NCI-H1417 (cell line): ENCODE measurements around the gene KCNIP4.

Experiments
- DNase-seq, 3 experiments: peaks; one replicate each; lab custom pipeline; 2025; lab: John Stamatoyannopoulos, UW

KCNIP4 gene

DNA sequence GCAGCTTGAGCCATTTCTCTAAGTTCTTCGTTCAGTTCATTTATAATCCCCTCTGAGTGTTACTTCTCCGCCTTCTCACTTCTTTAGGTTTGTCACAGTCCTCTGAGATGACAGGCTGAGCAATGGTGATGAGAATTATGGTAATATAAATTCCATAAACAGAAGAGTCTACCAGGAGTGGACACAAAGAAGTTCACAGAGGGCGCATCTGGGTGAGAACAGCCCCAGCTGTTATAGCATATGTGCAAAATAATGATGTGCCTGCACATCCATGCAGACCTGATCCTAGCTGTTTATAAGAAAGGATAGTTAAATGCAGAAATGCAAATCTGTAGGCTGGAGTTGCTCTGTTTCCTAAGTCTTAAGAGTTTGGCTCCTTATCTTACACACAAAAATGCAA, 377.5 kb downstream of the KCNIP4 start:
- DNase-seq, result no peak

DNA sequence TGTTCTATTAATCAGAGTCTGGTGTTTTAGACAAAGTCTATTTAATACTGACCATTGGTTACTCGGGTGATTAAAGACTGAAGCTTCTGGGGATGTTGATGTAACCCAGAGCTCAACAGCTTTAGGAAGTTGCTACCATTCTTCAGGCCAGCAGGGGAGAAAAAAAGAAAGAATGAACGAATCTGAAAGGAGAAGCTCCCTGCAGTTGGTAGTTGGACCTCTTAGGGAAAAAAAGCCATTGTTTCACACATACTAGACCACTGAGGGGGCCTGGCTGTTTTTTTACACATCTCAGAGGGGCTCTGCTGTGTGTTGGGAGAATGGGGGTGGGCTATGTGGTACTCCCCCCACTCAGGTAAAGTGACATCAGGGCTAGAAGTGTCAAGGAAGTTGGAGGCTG, 378.9 kb downstream of the KCNIP4 start:
- no peak for DNase-seq

DNA sequence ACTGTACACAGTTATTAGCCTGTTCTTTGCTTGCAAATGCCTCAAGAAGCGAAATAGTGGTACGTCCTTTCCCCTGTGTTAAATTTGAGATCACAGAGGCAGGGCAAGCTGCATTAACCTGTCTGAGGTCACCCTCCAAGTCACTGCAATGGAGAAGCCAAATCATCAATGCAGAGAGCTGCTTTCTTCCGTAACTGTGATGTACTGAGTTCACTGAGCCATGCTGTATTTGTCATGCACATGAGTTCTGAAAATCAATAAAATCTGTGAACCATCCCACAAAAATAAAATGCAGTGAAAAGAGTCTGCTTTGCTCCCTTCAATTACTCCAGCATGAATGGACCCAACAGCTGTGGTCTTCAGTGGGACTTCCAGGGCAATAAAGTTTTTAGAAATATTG, 393.5 kb downstream of the KCNIP4 start:
- DNase-seq, result no peak

DNA sequence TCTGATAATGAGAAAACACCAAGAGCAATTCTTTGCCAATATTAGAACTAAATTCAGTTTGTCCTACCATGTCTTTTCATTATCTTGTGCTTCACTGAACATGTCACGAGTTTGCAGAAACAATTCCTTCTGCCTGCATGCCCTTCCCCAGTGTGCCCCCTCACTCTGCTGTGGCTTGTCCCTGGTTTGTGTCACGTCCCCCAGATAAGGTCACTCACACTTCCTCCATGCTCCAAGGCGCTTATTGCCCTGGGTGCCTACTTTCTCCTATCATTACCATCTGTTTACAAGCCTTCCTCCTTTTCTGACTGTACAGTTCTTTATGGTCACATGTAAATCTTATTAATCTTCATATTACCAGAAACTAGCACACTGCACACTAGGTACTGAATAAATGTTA, 394.1 kb downstream of the KCNIP4 start:
- DNase-seq, result no peak

DNA sequence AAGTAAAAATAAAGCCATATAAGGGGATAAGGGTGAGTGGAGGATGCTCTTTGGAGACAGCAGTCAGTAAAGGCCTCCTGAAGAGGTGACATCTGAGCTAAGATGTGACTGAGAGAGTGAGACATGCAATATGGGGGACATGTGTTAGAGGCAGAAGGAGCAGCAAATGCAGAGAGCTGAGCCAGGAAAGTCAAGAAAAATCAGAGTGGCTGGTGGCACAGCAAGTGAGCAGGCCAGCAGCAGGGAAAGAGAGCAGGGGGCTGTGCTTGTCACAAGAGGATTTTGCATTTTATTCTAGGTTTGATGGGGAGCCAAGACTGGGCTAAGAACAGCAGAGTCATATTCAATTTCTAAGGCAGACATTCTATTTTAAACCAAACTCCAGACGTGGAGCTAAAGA, 394.5 kb downstream of the KCNIP4 start:
- no peak for DNase-seq

DNA sequence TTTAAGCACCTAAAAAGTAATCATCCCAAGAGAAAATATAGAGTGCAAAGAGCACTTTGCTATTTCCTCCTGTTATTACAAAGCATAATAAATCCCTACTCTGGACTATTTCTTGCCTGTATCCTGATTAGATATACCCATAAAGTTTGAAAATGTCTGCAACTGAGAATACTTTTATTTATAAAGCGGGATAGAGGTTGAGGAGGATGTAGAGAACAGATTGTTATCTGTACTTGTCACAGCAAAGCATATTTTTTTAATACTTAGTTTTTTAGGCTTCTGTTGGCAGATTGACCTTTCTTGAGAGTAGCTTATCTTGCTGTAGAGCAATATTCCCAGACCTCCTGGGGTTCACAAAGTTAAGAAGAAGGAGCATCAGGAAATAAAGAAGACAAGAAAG, 396.1 kb downstream of the KCNIP4 start:
- DNase-seq, result no peak

DNA sequence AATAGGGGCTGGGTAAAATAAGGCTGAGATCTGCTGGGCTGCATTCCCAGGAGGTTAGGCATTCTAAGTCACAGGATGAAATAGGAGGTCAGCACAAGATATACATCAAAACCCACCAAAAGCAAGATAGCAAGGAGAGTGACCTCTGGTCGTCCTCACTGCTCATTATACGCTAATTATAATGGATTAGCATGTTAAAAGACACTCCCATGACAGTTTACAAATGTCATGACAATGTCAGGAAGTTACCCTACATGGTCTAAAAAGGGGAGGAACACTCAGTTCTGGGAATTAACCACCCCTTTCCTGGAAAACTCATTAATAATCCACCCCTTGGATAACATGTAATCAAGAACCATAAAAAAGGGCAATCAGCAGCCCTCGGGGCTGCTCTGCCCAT, 403.6 kb downstream of the KCNIP4 start:
- no peak for DNase-seq

DNA sequence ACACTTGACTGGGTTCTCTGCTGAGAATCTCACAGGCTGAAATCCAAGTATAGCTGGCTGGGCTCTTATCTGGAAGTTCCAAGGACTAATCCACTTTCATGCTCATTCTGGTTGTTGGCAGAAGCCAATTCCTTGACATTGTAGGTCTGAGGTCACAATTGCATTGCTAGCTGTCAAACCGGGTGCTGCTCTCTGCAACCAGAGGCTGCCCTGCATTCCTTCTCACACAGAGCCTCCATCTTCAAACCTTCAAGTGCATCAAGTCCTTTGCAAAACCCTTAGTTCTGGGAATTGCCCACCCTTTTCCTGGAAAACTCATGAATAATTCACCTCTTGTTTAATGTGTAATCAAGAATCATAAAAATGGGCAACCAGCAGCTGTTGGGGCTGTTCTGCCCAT, 404.2 kb downstream of the KCNIP4 start:
- no peak for DNase-seq

DNA sequence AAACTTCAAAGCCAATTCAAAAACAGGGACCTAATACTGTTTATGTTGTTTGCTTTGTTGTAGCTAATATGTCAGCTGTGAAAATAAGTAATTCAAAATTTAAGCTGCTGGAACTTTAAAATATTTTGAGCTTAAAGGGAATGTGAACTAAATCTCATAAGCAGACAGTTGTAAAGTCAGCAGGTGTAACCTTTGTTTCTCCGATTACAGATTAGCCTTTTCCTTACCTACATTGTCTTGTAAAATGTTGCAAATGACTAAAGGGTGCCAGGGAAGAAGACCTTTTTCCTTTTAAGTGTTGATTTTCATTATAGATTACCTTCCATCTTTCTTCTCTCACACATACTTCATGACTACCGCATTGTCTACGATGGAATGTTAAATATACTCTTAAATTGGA, 405.1 kb downstream of the KCNIP4 start:
- DNase-seq, result no peak

DNA sequence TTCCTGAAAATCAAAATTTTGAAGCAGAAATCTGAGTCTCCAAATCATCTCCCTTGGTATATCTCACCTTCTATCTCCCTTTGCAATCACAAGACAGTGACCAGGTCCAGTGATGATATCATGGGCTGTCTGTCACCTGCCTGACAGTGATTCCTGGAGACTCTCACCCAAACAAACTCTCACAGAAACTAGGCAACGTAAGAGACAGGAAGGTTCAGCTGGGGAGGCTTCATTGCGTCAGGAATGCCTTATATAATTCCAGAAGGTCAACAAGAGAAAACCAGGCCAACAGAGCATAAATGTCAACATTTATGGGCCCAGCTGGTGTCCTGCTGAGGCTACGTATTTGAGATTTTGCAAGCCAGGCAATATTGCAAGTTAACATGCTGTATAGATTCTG, 412.7 kb downstream of the KCNIP4 start:
- peak in 1 of 3 experiments; percentile 13 for DNase-seq

DNA sequence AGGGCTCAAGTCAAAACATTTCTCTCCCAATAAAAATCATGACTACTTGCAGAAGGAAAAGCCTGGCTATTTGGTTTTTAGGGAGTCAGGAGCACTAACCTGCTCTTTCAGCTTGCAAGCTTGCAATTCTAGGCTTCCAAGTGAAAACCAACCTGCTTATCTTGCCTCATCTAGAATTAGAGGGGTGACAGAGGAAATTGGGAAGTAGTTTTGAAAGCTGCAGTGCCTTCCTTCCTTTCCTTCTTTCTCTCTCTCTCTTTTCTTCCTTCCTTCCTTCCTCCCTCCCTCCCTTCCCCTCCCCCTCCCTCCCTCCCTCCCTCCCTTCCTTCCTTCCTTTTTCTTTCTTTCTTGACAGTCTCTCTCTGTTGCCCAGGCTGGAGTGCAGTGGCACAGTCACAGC, 417.5 kb downstream of the KCNIP4 start:
- no peak for DNase-seq

DNA sequence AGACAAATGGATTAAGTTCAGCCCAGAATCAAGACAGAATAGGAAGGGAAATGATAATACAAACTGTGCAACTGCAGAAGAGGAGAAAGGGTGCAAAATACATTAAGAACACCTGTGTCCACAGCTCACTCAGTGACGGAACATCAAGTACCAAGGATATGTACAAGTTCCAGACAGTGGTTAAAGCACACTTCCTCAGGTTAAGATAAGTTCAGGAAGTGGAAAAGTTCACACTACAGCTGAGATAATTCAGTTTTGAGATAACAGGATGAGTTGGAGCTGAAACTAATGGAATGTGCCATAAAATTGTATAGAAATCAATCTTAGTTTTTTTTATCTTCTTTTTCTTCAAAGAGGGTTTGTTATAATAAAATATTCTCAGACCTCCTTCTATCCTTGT, 419.4 kb downstream of the KCNIP4 start:
- DNase-seq, result no peak

DNA sequence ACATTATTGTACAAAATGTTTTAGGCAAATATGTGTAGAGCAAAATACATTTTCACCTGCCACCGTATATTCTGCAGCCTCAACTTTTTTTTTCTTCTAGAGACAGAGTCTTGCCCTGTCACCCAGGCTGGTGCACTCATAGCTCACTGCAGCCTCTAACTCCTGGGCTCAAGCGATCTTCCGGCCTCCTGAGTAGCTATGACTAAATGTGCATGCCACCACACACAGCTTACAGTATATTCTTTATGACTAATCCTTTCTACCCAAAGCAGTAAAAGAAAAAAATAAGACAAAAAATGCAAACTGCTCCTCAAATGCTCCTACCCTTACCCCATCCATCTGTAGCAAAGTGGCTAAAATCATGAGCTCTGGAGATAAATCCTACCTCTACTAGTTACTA, 426.3 kb downstream of the KCNIP4 start:
- no peak for DNase-seq

DNA sequence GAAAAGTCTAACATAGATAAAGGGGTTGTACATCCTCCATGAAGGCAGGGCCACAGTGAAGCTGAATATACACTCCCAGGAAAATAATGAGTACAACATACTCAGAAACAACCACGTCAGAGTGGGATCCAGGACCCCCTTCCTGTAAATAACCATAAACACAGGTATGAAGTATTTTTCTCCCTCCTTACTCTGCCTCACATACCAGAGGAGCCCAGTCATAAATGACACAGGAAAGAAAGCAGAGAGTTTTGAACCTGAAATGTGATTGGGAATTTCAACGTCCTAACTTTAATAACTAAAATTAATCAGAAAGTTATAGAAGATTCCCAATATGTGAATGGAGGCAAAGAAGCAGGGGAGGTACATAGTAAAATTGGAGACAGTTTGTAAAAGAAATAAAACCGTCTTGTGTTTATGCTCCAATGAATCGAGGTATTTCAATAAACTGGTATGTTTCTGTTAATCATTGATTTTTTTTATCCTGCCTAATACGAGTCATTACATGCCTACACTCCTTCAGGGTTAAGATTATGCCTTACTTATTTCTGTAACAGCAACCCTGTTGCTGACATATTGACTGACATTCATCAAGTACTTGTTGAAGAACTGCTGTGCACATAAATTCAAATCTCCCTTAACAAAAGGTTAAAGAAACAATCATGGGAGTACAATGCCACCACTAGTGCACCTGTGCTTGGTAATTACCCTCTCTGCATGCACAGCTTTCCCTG, 431.3 kb downstream of the KCNIP4 start:
- DNase-seq, result peak in 2 of 3 experiments; percentile 29 to 76

DNA sequence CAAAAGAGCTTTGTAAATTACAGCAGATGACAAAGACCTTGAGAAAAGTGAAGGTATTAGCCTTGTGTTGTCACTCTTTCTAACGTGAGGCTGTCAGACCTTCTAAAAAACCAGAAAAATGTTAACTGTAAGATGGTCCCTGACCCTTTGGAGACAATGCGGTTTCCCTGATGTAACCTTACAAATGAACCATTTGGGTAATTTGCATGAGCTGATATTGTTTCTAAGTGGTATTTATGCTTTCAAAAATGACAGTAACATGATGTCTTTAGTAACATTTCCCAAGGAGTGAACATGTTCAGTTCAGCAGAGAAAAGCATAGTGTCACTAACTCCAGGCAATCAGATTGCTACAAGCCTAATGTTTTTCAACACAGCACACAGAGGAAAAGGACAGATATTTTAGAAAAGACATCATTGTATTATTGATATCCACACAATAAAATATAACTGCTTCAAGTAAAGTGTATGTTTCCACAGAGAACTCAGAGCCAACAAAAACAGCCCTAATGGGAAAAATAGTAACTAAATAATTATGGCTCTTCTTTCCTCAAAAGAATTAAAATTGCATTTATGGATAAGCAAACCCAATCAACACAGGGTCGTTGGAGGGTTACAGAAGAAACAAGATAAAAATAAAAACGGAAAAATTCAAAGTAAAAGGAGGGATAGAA, 434.4 kb downstream of the KCNIP4 start:
- DNase-seq, result no peak

DNA sequence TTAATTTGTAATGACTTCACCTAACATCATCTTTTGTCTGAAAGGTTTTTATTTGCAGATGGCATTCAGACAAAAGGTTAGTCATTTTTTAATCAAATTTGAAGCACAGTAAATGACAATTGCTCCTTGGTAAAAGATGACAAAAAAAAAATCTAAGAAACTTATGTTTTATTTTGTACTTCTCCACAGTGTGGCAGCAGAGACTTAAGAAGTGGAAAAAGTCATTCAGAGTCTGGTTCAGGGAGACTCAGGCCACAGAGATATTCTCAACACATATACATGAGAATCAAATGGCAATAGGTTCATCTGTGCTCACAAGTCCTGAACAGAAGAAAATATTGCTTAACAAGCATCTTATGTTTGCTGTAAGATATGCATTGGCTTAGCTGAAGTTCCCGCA, 436.2 kb downstream of the KCNIP4 start:
- DNase-seq, result peak; percentile 7 to 73 (median 35)

DNA sequence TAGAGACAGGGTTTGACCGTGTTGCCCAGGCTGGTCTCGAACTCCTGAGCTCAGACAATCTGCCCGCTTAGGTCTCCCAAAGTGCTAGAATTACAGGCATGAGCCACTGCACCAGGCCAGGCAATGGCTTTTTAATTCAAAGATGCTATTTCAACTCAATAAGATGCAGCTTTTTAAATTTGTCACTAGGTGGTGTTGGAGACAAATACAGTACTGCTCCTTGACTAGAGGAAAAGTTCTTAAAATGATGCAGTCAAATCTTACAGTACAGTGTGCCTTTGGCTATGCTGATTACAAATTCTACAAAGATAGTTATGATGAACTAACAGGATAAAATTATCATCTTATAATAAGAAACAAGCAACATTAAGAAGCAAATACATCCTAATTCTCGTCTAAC, 441.1 kb downstream of the KCNIP4 start:
- DNase-seq, result peak in 1 of 3 experiments; percentile 16

DNA sequence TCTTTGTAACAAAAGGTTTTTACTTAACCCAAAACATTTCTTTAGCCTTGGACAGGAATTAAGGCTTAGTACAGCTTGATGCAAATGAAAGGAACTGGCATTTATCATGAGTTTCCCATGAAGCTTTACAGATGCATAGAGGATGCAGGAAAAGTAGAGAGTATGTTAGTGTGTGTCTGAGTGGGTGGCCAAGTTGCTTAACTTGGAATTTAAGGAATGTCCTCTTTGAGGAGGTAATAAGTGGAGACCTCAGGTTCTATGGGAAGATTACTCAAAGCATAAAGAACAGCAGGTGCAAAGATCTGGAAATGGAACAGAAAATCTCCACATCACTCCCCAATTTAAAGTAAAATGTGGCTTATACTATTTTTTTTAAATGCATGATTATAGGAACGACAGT, 457.9 kb downstream of the KCNIP4 start:
- no peak for DNase-seq

DNA sequence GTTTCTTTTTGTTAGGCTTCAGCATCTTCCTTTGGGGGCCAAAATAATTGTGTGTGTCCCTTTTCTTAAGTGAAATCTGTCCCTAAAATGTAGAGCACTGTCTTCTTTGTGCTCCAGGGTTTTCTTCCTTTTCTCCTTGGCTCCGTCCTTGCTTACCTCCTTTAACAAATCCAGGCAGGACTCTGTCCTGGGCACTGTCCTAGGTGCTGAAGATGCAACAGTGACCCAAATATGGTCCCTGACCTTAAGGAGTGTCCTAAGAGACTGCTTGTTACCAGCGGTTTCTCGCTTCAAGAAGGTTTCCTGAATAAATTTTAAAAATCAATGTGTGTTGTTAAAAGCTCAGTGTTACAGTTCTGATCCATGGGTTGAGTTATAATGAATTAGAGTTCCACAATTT, 471.8 kb downstream of the KCNIP4 start:
- no peak for DNase-seq

DNA sequence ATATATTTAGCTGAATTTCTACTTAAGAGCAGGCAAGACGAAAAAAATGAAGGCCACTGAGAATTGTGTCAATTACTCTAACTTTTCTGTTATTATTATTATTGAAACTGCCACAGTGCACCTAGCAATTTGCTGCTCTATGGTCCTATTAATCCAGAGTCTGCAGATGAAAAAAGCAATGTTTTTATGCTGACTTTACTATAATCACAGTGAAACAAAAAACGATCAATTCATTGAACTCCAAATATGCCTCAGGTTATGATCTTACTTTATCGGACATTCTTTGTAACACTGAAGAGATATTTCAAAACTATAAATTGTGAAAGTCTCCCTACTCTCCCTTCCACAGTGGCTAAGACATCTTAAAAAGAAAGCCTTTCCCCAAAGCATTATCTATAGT, 474.4 kb downstream of the KCNIP4 start:
- DNase-seq, result no peak

DNA sequence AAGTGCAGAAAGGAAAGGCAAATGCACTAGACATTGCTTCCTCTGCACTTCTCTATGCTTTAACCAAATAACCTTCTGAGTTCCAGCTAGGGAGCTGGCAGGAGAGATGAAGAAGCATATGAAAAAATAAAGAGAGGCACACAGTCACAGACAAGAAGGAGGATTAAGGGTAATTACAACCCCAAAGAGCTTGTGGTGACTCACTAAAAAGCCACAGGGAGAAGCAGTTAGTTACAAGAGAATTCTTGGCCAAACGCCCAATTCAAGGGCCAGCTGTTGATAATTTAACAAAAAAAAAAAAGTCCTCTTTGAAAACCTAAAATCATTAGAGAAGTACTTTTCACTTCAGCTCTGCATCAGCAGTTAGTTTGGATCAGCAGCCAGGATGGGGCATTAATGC, 478.0 kb downstream of the KCNIP4 start:
- DNase-seq, result peak; percentile 46 to 73 (median 51)

DNA sequence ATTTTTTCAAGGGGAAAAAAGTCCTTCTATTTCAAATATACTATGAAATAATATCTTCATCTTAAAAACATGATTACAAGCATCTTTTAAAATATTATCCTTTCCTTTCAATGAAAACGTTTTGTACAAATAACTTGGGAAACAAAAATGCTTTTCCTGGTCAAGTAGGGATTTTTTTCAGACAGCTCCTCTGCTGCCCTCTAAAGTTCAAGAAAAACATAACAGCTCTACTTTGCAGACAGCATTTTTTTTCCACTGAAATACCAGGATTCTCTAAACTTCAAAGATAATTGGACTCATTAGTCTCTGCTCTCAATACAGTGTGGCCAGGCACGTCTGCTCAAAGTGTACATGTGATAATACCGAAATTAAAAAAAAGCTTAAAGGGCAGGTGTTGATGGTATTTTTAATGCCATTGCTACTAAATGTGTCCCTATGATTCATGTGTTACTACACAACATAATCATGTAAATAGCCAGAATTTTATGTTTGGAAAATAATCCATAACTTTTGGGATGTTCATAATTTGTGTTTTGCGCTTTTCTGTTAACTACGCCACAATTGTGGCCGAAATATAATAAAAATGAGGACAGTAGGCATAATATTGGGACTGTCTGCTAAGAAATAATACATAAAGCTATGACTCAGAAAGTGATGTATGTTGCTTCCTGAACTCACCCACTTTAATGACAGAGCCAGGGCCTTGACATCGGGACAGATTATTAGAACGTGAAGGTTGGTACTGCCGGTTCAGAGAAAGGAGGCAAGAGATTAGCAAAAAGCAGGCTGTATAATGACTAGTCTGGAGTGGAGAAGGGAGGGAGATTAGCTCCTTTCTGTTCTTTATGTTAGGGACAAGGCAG, 478.9 kb downstream of the KCNIP4 start:
- peak; percentile 5 to 57 (median 42) for DNase-seq

DNA sequence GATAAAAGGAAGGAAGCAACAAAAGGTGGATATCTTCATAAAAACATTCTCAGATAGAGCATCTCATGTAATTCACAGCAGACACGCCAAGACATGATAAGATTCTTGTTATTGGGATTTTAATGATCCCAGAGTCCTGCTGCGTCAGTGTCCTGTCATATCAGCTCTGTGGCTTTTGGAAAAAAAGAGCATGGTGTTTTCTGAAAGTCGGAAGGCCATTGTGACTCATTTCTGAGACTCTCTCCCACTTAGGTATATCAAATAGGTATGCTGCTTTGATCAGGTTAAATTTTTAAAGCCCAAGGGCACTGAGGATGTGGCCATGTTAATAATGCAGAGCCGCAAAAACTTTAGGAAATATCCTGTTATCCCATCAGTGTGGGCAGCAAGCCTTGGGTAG, 481.0 kb downstream of the KCNIP4 start:
- no peak for DNase-seq
